BLaER1 (cell line): ENCODE data around the gene CORO2A.
A peak's percentile ranks its signal among the peaks of the same experiment; 100 is the strongest.
"Not testable (repeated sequence)": the region's sequence is repeated elsewhere in the genome, so short reads cannot be mapped to it uniquely, and the experiment has no call there.

Source experiments
- H3K27ac ChIP-seq: shearing (Covaris generic); formaldehyde crosslinking; 2 replicates; pipeline ENCODE4 v1.8.1; 2022
- H3K27me3 ChIP-seq: shearing (Covaris generic); formaldehyde crosslinking; 2 replicates; pipeline ENCODE4 v1.8.1; 2022
- H3K36me3 ChIP-seq: shearing (Covaris generic); formaldehyde crosslinking; 2 replicates; pipeline ENCODE4 v1.8.1; 2022
- H3K4me1 ChIP-seq: shearing (Covaris generic); formaldehyde crosslinking; 2 replicates; pipeline ENCODE4 v1.8.1; 2022
- H3K4me2 ChIP-seq: shearing (Covaris generic); formaldehyde crosslinking; 2 replicates; pipeline ENCODE4 v1.8.1; 2022
- H3K4me3 ChIP-seq: shearing (Covaris generic); formaldehyde crosslinking; 2 replicates; pipeline ENCODE4 v1.8.1; 2022
- H3K9ac ChIP-seq: shearing (Covaris generic); formaldehyde crosslinking; 2 replicates; pipeline ENCODE4 v1.8.1; 2022
- H3K9me3 ChIP-seq: shearing (Covaris generic); formaldehyde crosslinking; 2 replicates; pipeline ENCODE4 v1.8.1; 2022
- H4K20me1 ChIP-seq: shearing (Covaris generic); formaldehyde crosslinking; 2 replicates; pipeline ENCODE4 v1.8.1; 2022
- Cebpa-rat ChIP-seq: shearing (Covaris generic); IDR thresholded peaks from 2 replicates; pipeline ENCODE4 v1.8.1; 2022

CORO2A gene

DNA sequence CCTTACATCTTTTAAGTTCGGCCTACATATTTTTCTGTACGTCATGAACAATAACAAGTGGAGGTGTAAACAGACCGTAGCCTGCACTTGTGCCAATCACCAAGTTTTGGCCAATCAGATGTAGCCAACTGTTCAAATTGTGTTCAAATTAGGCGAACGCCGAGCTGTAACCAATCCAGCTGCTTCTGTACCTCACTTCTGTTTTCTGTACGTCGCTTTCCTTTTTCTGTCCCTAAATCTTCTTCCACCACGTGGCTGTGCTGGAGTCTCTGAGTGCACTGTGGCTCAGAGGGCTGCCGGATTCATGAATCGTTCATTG is 99.9 kb downstream of the CORO2A start:
- Histone ChIP-seq H3K27ac (no peak overlapping the region), H3K4me1 (peaks cover 6% of the 10 kb centered on the region), H4K20me1 (no peaks in the 10 kb centered on the region), H3K4me3 (no peak overlapping the region), H3K9ac (no peak overlapping the region), H3K27me3 (no peaks in the 10 kb centered on the region), H3K9me3 (peaks cover 5% of the 10 kb centered on the region; the same call in 1 of the 2 replicates), H3K4me2 (no peak overlapping the region), H3K36me3 (peaks cover 70% of the 10 kb centered on the region)
- no peak for TF ChIP-seq Cebpa-rat

DNA sequence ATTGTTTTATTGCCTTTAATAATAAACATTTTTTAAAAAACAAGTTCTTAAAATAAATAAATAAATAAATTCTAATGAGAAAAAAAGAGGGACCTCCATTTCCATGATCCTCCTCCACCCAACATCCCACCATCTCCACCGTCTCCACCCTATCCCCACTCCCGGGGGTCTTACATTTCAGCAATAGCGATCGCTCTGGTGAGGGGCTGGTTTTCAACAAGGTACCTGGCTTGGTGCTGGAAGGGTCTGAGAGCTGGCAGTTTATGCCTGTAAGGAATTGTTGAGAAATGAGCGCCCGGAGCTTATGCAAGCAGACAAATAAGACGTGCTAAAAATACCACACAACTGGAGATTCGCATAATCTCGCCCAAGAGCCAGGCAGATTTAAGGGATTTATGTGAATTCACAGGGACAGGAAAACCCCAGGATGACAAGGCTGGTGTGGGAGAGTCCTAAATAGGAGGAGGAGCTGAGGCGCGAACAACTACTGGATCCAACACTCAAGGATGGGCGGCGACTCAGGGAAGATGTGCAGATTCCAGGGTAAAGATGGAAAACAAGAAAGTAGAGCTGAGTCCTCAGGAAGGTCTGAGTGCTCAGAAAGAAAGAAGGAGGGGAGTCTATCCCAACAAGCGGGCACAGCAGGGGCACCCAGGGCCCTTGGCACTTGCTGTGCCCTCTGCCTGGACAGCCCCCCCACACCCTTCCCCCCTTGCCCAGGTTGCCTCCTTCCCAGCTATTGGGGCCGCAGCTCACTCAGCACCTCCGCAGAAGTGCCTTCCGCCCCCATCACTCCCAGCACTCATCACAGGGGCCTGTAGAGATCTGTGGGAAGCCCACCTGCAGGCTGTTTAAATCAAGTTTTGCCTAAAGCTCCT is 100.5 kb downstream of the CORO2A start:
- Histone ChIP-seq H3K4me2 (no peak overlapping the region), H3K27ac (no peak overlapping the region), H3K27me3 (no peaks in the 10 kb centered on the region), H4K20me1 (no peaks in the 10 kb centered on the region), H3K4me1 (peaks cover 12% of the 10 kb centered on the region; the same call in 1 of the 2 replicates), H3K9me3 (peaks cover 6% of the 10 kb centered on the region; the same call in 1 of the 2 replicates), H3K36me3 (peaks cover 70% of the 10 kb centered on the region), H3K4me3 (no peak overlapping the region), H3K9ac (no peak overlapping the region)
- TF ChIP-seq Cebpa-rat = no peak

GRCh38 chr9:98090674-98091073 is 101.8 kb downstream of the CORO2A start:
- H3K27ac ChIP-seq = not testable (repeated sequence)

DNA sequence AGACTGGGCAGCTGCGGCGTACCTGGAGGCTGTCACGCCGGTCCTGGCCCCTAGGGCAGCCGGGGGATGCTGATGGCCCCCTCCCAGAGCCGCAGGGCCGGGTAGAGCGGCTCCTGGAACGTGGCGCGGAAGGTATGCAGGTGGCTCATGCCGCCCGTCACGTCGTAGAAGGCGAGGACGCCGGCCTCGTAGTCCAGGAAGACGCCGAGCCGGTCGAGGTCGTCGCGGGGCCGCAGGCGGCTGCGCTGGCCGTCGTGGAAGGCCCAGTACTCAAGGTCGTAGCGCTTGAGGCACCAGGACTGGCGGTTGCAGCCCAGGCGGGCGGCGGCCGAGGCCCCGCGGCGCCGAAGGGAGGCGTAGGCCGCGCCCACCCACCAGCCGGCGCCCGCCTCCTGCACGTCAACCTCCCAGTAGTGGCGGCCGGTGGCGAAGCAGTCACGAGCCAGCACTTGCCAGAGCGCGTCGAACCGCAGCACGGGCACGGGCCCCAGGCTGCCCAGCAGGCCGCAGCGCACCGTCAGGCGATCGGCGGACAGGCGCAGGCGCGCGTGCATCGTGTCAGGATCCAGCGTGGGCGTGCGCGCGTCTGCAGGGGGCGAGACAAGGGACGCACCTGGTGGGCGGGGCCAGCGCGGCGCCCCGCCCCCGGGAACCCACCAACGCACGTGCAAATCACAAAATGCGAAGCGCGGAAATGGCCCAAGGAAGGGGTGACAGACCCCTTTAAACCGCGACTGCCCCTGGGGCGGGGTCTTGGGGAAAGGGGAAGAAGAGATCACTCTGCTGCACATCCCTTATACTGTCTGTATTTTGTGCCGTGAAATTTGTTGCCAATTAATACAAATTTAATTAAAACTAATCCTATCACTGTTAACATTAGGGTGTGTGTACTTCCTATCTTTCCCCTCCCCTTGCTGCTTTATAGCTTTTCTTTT is 104.8 kb downstream of the CORO2A start:
- no peak for TF ChIP-seq Cebpa-rat
- H3K4me2 ChIP-seq = 0 out of 2 replicates have a peak overlapping the region, but pooled peaks have one; percentile 17
- no peak overlapping the region for H3K4me3 ChIP-seq
- peaks cover 6% of the 10 kb centered on the region; the same call in 1 of the 2 replicates for H3K9me3 ChIP-seq
- peaks cover 64% of the 10 kb centered on the region for H3K36me3 ChIP-seq
- H3K9ac ChIP-seq = no peak overlapping the region
- peaks cover 28% of the 10 kb centered on the region for H3K4me1 ChIP-seq
- H3K27ac ChIP-seq = no peak overlapping the region
- no peaks in the 10 kb centered on the region for H3K27me3 ChIP-seq
- no peaks in the 10 kb centered on the region for H4K20me1 ChIP-seq

More at GRCh38 chr9:98090674-98091073, 101.8 kb downstream of the CORO2A start:
- not testable (repeated sequence) for H3K4me3 ChIP-seq, H3K4me2 ChIP-seq, H3K27me3 ChIP-seq, H3K9ac ChIP-seq, H4K20me1 ChIP-seq, H3K9me3 ChIP-seq
- peaks cover 66% of the 10 kb centered on the region for H3K36me3 ChIP-seq
- peaks cover 25% of the 10 kb centered on the region for H3K4me1 ChIP-seq

GRCh38 chr9:98086461-98086860 is 106.0 kb downstream of the CORO2A start:
- Histone ChIP-seq H3K4me1 (peaks cover 28% of the 10 kb centered on the region), H3K4me3 (no peak overlapping the region), H3K9ac (no peak overlapping the region)

DNA sequence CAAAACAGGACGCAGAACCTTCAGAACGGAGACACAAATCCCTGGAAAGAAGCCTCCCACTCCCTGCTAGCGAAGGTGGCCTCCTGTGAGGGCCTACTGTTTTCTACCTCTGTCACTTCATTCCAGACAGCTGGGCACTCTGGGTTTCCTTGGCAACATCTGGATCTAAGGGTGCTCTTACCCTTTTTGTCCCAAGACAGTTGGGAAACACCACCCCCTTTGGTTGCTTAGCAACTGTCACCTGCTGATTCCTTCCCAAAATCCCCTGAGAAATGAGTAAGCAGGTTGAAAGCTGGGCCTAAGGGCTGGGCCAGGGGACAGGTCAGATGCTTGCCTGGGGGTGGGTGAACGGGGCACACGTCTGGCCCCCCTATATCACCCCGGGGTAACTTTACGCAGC is 106.5 kb downstream of the CORO2A start:
- peak overlapping the region; percentile 62 for H3K4me2 ChIP-seq
- no peaks in the 10 kb centered on the region for H4K20me1 ChIP-seq
- no peaks in the 10 kb centered on the region for H3K27me3 ChIP-seq
- H3K4me3 ChIP-seq = no peak overlapping the region
- H3K9me3 ChIP-seq = peaks cover 6% of the 10 kb centered on the region; the same call in 1 of the 2 replicates
- H3K4me1 ChIP-seq = peaks cover 28% of the 10 kb centered on the region
- no peak for TF ChIP-seq Cebpa-rat
- H3K36me3 ChIP-seq = peaks cover 77% of the 10 kb centered on the region
- H3K27ac ChIP-seq = peak overlapping the region; percentile 50
- H3K9ac ChIP-seq = no peak overlapping the region

More at GRCh38 chr9:98086461-98086860, 106.0 kb downstream of the CORO2A start:
- Histone ChIP-seq H4K20me1 (no peaks in the 10 kb centered on the region), H3K27ac (peak overlapping the region; percentile 50), H3K27me3 (no peaks in the 10 kb centered on the region), H3K36me3 (peaks cover 72% of the 10 kb centered on the region), H3K4me2 (peak overlapping the region; percentile 62), H3K9me3 (peaks cover 6% of the 10 kb centered on the region; the same call in 1 of the 2 replicates)
- TF ChIP-seq Cebpa-rat = no peak

- H3K27me3 ChIP-seq = no peaks in the 10 kb centered on the region
- H3K9me3 ChIP-seq = peaks cover 6% of the 10 kb centered on the region; the same call in 1 of the 2 replicates
- H3K4me3 ChIP-seq = no peak overlapping the region
- H3K36me3 ChIP-seq = peaks cover 78% of the 10 kb centered on the region
- H3K4me2 ChIP-seq = no peak overlapping the region
- H3K4me1 ChIP-seq = peaks cover 28% of the 10 kb centered on the region
- H3K9ac ChIP-seq = no peak overlapping the region
- H3K27ac ChIP-seq = no peak overlapping the region
- no peak for TF ChIP-seq Cebpa-rat
- H4K20me1 ChIP-seq = no peaks in the 10 kb centered on the region
Observed at GRCh38 chr9:98085058-98085457, 107.4 kb downstream of the CORO2A start.

- Histone ChIP-seq H3K4me3 (no peak overlapping the region), H3K9ac (no peak overlapping the region), H3K4me1 (peaks cover 28% of the 10 kb centered on the region), H4K20me1 (no peaks in the 10 kb centered on the region), H3K4me2 (no peak overlapping the region), H3K27me3 (no peaks in the 10 kb centered on the region), H3K27ac (no peak overlapping the region), H3K36me3 (peaks cover 79% of the 10 kb centered on the region), H3K9me3 (peaks cover 6% of the 10 kb centered on the region; the same call in 1 of the 2 replicates)
- TF ChIP-seq Cebpa-rat = no peak
Observed at GRCh38 chr9:98084396-98084795, 108.0 kb downstream of the CORO2A start.

- H3K9me3 ChIP-seq = peaks cover 6% of the 10 kb centered on the region; the same call in 1 of the 2 replicates
- peaks cover 28% of the 10 kb centered on the region for H3K4me1 ChIP-seq
- H3K9ac ChIP-seq = no peak overlapping the region
- H3K4me3 ChIP-seq = no peak overlapping the region
- H3K36me3 ChIP-seq = peaks cover 83% of the 10 kb centered on the region
- no peak overlapping the region for H3K27ac ChIP-seq
- H4K20me1 ChIP-seq = no peaks in the 10 kb centered on the region
- no peak for TF ChIP-seq Cebpa-rat
- H3K27me3 ChIP-seq = no peaks in the 10 kb centered on the region
- H3K4me2 ChIP-seq = no peak overlapping the region
Observed at GRCh38 chr9:98083566-98084183, 108.8 kb downstream of the CORO2A start.
